Inferior parietal cortex (tissue), 1 donor: ENCODE measurements around the gene REV1.
"Not testable (repeated sequence)": the region's sequence is repeated elsewhere in the genome, so short reads cannot be mapped to it uniquely, and the experiment has no call there.

Experiments used
- DNase-seq: peaks from one replicate; pipeline ENCODE4 v3.0.0-alpha.2; 2016; ENCODE audit errors: extremely low spot score

The REV1 gene

DNA sequence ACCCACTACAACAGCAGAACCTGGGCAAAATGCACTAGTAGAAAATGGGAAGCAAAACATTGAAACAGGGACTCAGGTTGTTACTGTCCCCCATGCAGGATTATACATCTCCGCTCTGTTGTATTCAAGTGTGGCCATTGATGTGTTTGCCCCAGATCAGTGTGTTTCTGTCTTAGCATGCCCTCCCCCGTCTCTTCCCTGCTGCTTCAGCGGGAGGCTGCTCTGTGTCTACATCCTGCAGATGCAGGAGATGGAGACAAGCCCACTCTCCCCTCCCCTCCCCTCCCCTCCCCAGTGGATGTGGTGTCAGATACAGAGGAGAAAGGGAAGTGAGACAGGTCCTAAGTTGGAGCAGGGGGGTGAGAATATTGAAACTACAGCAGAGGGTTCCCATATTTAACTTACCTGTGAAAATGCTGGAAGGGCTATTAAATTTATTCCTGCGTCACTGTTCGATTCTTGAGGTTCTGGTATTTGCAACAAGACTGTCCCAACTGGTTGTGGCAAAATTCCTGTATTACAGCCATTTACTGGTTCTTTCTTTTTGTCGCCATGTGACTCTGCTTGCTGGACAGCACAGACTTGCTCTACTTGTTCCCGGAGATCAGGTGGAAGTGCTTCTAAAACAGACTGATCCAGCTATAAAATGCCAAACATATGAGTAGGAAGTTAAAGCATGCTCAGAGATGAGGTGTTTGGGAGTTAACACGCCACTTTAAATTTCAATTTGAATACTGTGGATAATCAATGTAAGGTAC is 85.6 kb downstream of the REV1 start:
- DNase-seq = no peak

DNA sequence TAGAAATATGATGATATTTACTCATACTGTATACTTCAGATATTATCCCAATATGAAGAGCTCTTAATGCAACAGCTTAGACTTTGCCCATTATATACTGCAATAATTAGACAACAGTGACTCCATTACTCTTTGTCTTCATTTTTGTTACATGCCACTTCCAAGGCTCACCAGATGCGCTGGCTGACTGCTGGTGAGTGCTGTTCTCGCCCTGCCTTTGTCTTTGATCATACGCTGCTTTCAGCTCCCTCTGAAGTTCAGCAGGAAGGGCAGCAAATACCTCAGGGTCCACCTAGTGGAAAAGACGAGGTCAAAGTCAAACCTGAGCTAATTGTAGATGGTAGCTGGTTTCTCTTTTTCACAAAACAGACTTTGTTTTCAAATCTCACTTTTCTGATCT is 86.3 kb downstream of the REV1 start:
- no peak for DNase-seq

DNA sequence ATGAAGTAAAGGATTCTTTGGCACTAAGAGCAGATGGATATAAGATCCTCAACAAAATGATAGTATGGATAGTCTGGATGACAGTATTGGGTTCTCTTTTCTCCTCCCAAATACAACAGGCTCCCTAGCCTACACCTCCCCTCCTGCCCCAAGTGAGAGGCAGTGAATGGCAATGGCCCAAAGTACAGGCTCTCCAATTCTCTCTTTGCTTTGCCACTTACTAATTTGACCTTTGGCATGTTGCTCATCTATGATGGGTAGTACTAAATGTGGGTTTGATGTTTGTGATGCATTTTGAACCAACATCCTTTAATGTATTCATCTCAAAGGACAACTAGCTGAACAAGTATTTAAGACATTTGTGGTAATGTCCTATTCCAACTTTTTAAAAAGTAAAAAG is 86.7 kb downstream of the REV1 start:
- no peak for DNase-seq

DNA sequence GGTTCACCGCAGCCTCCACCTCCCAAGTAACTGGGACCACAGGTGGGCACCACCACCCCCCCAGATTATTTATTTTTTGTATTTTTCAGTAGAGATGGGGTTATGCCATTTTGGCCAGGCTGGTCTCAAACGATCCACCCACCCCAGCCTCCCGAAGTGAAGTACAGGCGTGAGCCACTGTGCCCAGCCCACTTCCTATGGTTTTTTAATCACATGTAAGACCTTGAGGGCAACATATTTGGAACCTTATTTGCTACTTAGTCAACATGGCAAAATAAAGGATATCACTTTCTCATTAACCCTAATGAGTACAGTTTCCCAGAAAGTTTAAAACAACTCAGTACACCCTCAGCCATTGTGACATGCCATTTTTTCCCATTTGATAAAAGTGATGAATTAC is 88.0 kb downstream of the REV1 start:
- DNase-seq = no peak

DNA sequence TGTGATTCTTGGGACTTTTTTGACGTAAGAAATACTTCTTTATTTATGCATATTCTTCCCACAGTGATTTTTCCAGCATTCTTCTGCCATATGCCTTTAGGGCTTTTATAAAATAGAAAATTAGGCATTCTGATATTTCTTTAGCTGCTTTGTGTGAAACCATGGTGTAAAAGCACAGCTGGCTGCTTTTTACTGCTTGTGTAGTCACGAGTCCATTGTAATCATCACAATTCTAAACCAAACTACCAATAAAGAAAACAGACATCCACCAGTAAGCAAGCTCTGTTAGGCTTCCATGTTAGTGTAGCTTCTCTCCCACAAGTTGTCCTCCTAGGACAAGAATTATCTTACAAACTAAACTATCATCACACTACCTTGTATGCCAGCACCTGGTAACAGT is 90.0 kb downstream of the REV1 start:
- DNase-seq = no peak

DNA sequence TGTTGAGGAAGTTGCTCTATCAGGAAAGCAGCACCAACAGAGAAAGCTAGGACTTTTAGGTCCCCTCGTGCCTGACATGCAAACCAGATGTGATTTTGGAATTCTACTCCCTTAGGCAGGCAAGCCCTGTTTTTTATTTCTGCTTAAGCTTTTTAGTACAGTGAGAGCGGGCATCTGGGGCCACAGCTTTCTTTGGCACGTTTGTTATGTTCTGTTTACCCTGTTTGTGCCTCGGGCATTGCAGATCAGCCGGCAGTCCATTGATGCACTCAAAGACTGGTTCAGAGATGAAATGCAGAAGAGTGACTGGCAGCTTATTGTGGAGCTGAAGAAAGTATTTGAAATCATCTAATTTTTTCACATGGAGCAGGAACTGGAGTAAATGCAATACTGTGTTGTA is 90.8 kb downstream of the REV1 start:
- no peak for DNase-seq

DNA sequence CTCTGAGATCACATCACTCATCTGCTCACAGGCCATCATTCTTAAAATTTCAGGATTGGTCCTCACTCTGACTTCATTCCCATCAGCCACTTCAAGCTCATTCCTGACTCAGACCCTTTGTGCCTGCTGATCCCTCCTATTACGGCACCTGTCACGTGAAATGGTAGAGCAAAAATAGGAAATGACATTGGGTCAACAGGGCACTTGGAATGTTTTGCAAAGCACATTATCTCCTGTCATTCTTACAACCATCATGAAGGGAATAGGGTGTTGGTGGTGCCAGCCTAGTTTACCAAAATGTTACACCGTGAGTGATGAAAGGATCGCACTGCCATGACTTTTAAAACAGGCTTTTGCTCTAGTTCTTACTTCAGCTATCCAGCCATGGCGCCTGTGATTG is 91.5 kb downstream of the REV1 start:
- no peak for DNase-seq

DNA sequence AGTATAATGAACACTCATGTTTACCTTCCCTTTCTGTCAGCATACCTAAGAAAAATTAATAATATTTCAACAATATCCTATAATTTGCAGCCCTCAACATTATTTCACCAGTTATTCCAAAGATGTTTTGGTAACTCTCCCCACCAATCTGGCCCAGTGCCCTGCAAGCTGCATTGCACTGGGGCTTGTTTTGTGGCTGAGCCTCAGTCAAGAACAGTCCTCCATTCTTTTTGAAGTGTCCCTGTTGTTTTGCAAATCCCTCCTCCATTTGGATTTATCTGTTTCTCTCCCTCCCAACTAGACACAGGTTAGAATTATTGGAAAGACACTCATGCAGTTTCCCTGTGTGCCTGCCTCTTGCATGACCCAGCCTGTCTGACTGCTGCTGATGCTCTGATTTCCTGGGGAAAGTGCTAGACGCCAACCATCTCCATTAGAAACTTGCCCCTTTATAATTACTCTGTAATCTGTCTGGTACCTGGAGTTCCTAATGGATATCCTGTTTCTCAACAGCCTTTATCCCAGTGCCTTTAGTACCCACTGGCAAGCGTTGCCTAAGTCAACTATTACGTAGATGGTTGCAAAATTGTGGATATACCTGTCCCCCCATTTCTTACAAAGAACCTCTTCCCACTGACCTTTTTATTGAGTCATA is 92.4 kb downstream of the REV1 start:
- no peak for DNase-seq

DNA sequence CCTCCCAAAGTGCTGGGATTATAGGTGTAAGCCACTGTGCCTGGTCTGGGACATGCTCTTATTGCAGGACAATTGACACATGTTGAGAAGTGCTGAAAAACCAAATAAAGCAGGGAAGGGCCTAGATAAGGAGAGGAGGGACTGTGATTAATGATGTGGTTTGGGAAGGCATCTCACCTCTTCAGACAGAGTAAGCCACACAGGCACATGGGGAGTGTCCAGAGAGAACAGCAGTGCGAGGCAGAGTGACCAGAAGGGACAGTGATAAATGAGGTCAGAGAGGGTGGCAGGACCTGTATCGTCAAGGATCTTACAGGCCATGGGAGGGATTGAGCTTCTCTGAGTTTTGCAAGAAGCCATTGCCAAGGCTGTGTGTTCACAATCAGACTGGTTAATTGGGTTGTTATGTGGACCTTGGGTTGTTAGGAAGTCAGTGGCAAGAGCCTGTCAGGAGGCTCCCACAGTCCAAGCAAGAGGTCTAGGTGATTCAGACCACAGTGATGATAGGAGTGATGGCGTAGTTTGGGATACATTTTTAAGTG is 94.2 kb downstream of the REV1 start:
- DNase-seq = no peak

DNA sequence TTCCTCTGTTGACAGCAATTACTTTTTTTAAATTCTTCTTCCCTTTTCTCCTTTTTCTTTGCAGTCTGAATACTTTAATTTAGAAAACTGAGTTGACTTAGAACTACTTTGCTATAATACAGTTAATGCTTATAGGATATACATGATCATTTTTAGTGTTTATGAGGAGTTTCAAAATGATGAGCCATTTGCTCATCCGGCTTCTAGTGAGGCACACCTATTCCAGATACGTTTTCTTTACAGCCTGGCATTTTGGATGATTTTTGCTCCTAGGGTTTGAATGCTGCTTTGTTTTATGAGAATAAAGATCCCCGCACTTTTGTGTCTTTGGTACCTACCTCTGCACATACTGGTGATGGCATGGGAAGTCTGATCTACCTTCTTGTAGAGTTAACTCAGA is 99.9 kb downstream of the REV1 start:
- DNase-seq = no peak

DNA sequence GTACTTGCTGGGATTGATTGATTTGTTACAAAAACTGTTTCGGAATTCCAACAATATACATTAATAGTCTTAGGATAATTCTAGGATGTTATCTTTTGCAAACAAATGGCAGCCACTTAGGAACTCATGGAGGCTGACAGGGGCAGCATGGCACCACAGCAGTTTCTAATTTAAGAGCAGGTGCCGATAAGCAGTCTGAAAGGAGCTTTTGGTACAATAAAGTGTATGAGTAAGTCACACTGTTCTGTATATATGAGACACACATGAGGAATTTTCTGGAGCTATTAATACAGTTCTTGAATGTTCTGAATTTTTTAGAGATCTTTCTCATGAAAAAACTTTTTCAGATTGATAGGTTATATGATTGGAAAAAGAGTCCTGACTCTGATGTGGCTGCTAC is 100.4 kb downstream of the REV1 start:
- DNase-seq = no peak

DNA sequence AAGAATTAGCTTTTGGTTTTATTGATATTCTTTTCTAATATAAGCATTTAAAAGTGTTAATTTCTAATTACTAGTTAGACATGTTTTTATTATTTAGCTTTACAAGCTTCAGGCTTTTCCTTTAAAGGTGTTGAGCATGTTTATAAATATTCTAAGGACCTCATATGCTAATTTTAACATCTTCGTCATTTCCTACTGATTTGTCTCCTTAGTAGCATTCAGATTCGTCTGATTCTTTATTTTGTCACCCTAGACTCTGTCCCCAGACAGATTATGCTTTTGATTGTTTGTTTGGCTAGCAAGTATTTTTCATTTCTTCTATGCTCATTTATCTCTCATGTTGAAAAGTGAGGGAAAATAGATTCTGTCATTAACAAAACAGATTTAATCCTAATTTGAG is 100.9 kb downstream of the REV1 start:
- DNase-seq = no peak

DNA sequence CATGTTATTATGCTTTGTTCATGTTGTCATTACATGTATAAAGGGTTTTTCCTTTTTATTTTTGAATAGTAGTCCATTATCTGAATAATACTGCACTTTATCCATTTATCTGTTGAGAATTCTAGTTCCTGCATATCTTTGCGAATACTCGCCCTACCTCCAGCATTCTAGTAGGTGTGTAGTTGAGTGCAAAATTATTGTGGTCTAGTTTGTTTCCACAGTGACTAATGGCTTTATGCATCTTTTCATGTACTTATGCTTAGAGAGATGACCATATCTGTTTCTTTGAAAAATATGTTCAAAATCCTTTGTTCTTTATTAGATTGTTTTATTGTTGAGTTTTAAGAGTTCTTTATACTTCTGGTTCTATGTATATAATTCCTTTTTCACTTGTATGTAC is 103.8 kb downstream of the REV1 start:
- DNase-seq = no peak

DNA sequence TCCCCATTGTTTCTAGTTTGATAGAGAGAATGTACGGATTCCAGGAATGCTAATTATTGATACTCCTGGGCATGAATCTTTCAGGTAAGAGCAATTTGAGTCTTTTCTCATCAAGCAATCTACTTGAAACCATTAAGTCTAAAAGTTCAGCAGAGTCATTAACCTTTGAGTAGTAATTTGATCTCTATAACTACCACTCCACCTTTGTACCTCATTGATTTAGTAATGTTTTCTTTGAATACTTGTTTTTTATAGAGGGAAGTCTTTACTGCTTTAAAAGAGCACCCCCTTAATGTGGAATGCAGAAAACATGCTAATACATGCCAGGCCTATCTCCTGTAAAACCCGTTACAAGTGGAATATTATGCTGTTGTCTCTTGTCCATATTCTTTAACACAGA is 107.7 kb downstream of the REV1 start:
- DNase-seq = no peak

DNA sequence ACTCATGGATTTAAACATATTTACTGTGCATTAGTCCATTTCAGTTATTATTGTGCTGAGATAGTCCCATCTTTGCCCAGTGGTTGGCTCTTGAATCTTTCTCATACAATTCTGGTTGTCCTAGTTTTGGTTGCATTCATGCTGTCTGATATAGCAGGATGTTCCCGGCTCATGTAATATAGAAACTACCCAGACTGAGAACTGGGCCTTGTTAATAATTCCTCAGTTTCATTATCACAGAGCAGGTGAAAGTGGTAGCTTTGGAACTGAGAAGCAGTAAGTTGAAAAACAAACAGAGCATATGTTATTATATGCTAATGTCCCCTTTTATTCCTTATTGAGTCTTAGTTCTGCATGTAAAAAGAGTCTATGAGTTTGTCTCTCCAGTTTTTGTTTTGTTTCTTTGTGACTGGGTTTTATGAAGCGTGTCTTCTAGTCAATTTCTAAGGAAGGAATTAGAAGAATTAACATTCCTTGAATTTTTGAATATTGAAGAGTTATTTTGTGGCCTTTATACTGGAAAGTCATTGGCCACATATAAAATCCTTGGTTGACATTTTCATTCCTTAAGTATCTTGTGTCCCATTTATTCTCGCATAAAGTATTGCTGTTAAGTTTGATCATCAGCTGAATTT is 109.3 kb downstream of the REV1 start:
- DNase-seq = no peak

DNA sequence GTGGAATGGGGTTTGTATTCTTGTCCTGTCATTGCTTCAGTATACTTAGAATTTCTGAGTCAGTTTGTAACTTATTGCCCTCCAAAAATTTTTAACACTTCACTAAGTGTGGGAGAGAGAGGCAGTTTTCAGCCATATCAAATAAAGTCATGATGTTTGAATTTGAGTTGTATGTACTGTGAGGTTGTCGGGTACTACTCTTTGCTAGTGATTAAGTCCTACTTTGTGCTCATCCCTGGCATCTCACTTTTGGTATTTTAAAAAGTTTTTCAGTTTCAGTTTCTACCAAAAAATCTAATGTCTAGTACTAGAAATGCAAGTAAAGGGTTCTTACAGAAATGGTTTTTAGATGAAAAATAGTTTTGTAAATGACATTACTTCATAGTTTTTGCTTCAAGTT is 111.9 kb downstream of the REV1 start:
- DNase-seq = no peak

DNA sequence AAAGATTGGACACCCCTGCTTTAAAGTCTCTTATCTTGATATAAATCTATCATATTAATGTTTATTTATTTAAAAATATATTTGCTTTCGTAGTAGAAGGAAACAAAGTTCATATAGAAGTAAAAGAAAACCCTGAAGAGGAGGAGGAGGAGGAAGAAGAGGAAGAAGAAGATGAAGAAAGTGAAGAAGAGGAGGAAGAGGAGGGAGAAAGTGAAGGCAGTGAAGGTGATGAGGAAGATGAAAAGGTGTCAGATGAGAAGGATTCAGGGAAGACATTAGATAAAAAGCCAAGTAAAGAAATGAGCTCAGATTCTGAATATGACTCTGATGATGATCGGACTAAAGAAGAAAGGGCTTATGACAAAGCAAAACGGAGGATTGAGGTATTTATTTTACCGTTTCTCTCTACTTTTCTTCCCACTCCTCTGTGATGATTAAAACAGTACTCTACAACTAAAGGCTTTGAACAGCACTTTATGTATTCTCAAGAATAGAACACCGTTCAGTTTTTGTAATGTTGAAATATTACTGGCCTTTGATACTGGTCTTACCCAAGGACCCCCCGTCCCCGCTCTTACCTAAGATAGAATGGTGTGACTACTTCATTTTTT is 113.5 kb downstream of the REV1 start:
- DNase-seq = no peak

DNA sequence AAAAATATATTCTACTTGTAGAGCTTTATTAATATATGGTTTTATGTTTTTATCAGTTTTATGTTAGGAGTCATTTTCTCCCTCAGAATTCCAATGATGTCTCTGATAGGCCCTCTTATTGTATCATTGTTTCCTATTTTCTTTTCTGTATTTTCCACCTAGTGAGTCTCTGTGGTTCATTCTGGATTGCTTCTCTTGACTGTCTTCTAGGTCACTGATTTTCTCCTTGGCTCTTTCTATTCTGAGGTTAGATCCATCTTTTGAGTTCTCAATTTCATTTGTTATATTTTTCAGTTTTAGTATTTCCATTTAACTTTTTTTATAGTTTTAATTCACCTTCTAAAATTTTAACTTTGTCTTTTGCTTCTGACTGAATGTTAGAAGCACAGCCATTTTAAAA is 115.1 kb downstream of the REV1 start:
- DNase-seq = no peak

DNA sequence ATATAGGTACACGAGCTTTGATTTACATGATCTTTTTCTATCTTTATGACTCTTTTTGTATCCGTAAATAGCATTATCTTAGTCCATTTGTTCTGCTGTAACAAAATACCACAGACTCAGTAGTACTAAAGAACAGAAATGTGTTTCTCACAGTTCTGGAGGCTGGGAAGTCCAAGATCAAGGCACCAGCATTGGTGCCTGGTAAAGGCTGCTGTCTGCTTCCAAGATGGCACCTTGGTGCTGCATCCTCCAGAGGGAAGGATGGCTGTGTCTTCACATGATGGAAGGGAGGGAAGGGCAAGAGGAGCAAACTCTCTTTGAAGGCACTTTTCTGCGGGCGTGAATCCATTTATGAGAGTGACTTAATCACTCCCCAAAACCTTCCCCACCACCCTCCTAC is 116.7 kb downstream of the REV1 start:
- no peak for DNase-seq

DNA sequence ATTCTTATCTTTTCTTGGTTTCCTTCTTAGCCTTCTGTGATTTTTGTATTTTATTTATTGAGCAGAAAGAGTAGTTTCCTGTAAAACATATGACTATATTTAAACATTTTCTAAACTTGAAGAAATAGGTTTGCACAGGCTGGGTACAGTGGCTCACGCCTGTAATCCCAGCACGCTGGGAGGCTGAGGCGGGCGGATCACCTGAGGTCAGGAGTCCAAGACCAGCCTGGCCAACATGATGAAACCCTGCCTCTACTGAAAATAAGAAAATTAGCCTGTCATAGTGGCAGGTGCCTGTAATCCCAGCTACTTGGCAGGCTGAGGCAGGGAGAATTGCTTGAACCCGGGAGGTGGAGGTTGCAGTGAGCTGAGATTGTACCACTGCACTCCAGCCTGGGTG is 121.0 kb downstream of the REV1 start:
- DNase-seq = not testable (repeated sequence)

DNA sequence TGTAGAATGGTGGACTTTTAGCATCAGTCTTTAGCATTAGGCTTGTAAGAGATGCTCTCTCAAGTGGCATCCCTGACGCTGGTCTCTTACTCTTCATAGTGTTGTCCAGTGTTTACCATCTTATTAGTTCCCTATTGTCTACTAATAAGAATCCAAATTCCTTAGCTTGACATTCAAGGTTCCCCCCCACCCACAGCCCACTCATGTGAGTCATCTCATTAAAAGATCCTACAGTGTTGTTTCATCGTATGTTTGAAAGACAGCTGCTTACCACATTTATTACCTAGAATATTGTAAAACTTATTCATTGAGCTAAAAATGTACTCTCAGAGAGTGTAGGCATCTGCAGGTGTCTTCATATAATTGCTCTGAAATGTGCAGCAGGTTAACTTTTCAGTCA is 124.2 kb downstream of the REV1 start:
- no peak for DNase-seq

DNA sequence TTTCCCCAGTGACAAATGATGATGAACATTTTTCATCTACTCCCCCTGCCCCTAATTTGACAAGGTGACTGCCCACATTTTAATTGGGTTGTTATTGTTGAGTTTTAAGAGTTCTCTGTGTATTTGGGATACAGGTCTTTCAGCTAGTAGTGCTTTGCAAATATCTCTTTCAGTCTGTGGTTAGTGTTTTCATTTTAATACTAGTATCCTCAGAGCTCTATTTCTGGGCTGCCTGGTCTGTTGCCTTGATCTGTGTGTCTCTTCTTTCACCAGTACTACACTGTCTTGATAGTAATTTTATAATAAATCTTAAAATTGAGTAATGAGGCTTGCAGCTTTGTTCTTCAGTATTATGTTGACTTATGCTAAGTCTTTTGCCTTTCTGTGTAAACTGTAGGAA is 133.0 kb downstream of the REV1 start:
- no peak for DNase-seq

DNA sequence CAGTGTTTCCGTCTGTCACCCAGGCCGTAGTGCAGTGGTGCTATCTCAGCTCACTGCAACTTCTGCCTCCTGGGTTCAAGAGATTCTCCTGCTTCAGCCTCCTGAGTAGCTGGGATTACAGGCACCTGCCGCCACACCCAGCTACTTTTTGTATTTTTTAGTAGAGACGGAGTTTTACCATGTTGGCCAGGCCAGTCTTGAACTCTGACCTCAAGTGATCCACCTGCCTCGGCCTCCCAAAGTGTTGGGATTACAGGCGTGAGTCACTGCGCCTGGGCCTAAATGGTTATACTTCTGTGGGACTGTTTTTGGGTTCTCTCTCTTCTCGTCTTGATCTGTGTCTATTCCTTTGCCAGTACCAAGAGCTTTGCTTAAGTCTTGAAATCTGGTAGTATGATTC is 135.0 kb downstream of the REV1 start:
- DNase-seq = not testable (repeated sequence)
